Stomach (tissue), 9 donors: ENCODE results near the gene ABCF2. TPM values are rescaled to one million over a fixed set of nuclear protein-coding genes. Genes with fewer than 3 reads are reported as not detected.
A peak's percentile ranks its signal among the peaks of the same experiment; 100 is the strongest.

ENCODE experiments used
- DNase-seq, 2 donors: peaks; one replicate each; pipeline versions ENCODE4 v3.0.0 to v3.0.0-alpha.2; 2013 to 2019
- H3K27ac ChIP-seq, 5 donors: fragments of 200-600 bp in 4 of 5; sonication (generic) in 4 of 5; one replicate each; pipeline ENCODE4 v1.5.1; 2013 to 2019; ENCODE audit warnings: mild to moderate bottlenecking in 1 of 5, moderate library complexity in 1 of 5
- H3K27me3 ChIP-seq, 3 donors: fragments of 200-600 bp; sonication (generic); one replicate each; pipeline ENCODE4 v1.5.1; 2017 to 2019; ENCODE audit warnings: mixed run types in 1 of 3
- H3K36me3 ChIP-seq, 4 donors: fragments of 200-600 bp; sonication (generic); 1 replicate in 3 of 4; 2 replicates in 1 of 4; pipeline ENCODE4 v1.5.1; 2016 to 2019
- H3K4me1 ChIP-seq, 4 donors: fragments of 200-600 bp; sonication (generic); one replicate each; pipeline ENCODE4 v1.5.1; 2016 to 2019
- H3K4me3 ChIP-seq, 4 donors: fragments of 200-600 bp; sonication (generic) in 3 of 4; one replicate each; pipeline ENCODE4 v1.5.1; 2016 to 2019; ENCODE audit warnings: mild to moderate bottlenecking in 1 of 4
- H3K9me3 ChIP-seq, 4 donors: fragments of 200-600 bp; sonication (generic); one replicate each; pipeline ENCODE4 v1.5.1; 2016 to 2019
- EP300 ChIP-seq: sonication (generic); formaldehyde crosslinking; IDR thresholded peaks from one replicate; pipeline ENCODE4 v1.6.1; 2017; ENCODE audit warnings: antibody characterized with exemption
- POLR2A ChIP-seq, 4 donors: fragments of 450-650 bp; IDR thresholded peaks; one replicate each; pipeline ENCODE4 v1.6.1; 2016; ENCODE audit warnings: antibody characterized with exemption in 4 of 4, control low read depth in 2 of 4, mild to moderate bottlenecking in 1 of 4, moderate library complexity in 1 of 4
- POLR2AphosphoS5 ChIP-seq, 3 donors: sonication (generic); formaldehyde crosslinking; IDR thresholded peaks; one replicate each; pipeline ENCODE4 v1.6.1; 2016; ENCODE audit warnings: antibody characterized with exemption in 3 of 3
- WGBS, 5 donors: extraction: QIAGEN DNeasy Blood & Tissue Kit in 3 of 5; methylation state at CpG; one replicate each; pipeline versions ENCODE4 v1.1.5 to v1.1.7; 2013 to 2018; 5-methylcytosine and 5-hydroxymethylcytosine counted together
- intact Hi-C: fragments of 100-400 bp; cut with DNase I; formaldehyde crosslinking; loops from one replicate; pipeline ENCODE4 v1.15.1; 2023; ENCODE audit warnings: low total_unique reads
- polyA plus RNA-seq, 3 donors: library from polyadenylated mRNA; stranded (reverse); fragments of 200-250 nt; gene quantifications; one replicate each; pipeline ENCODE4 v1.2.3, GENCODE V29; 2013
- total RNA-seq, 5 donors: library from RNA; depleted of rRNA; stranded (reverse); fragments of >200 nt; gene quantifications; one replicate each; pipeline versions ENCODE4 v1.1.0 to v1.2.3, GENCODE V29; 2014 to 2016
- TF ChIP-seq, protein P1 (sequence below), 7 experiments: fragments of 450-650 bp in 4 of 7; fragments of 200-600 bp in 3 of 7; sonication (generic) in 3 of 7; IDR thresholded peaks; one replicate each; pipeline ENCODE4 v1.5.1; 2016 to 2019; ENCODE audit warnings: antibody characterized with exemption in 7 of 7, control low read depth in 2 of 7, mild to moderate bottlenecking in 1 of 7
- donor health status: healthy with polysubstance abuse.
- donor health status: Bipolar disorder and iron deficiency.
- donor health status: healthy.

ABCF2 gene
- total and polyA plus RNA-seq, 8 donors = 5.2 to 28.0 (median 15.2) TPM

DNA sequence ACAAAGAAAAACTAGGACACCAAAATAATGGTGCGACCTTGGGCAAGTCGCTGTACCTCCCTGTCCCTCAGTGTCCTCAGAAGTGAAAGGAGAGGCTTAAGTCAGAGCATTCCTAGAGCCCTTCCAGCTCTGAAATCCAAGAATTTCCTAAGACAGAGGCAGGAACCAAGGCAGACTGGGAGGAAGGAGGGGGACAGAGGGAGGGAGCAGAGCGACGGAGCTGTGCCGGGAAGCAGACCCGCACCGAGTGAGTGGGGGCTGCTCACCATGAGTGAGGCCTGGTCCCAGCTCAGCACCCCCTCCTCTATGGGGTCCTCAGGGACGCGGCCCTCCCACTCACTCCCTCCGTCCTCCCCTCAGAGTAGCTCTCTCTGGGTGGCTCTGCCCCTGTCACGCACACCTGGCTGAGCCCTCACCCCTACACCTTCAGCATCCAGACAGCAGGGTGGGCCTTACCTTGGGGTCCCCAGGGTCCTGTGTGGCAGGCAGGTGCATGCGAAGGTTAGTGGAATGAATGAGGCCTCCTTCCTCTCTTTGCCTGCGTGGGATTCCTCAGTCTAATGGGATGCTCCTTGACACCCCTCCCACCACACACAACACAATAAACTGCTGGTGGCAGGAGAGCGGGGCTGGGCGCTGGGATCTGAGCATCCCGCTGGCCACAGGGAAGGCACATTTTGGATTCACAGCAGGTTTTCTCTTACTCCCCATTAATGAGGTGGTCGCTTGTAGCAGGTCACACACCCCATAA, 26.1 kb upstream of the ABCF2 start:
- no peaks in the 10 kb centered on the region for H3K36me3 ChIP-seq
- TF ChIP-seq EP300 = no peak
- no peak for TF ChIP-seq POLR2AphosphoS5 (IDR thresholded peaks at IDR 0.05)
- TF ChIP-seq, protein P1, sequence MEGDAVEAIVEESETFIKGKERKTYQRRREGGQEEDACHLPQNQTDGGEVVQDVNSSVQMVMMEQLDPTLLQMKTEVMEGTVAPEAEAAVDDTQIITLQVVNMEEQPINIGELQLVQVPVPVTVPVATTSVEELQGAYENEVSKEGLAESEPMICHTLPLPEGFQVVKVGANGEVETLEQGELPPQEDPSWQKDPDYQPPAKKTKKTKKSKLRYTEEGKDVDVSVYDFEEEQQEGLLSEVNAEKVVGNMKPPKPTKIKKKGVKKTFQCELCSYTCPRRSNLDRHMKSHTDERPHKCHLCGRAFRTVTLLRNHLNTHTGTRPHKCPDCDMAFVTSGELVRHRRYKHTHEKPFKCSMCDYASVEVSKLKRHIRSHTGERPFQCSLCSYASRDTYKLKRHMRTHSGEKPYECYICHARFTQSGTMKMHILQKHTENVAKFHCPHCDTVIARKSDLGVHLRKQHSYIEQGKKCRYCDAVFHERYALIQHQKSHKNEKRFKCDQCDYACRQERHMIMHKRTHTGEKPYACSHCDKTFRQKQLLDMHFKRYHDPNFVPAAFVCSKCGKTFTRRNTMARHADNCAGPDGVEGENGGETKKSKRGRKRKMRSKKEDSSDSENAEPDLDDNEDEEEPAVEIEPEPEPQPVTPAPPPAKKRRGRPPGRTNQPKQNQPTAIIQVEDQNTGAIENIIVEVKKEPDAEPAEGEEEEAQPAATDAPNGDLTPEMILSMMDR (IDR thresholded peaks at IDR 0.05) = no peak
- no peak for TF ChIP-seq POLR2A (IDR thresholded peaks at IDR 0.05)
- DNase-seq = peak in 1 of 2 donors; percentile 60
- WGBS, 5 donors = 52 to 82% (median 80%) methylated on average over 16 to 17 of the region's 17 CpGs
- peak overlapping the region in 2 of 4 donors; percentile 61 to 66 for H3K4me3 ChIP-seq
- peaks cover 38 to 47% (median 44%) of the 10 kb centered on the region in 4 donors for H3K4me1 ChIP-seq
- H3K27me3 ChIP-seq = peaks cover 0 to 44% (median under 1%) of the 10 kb centered on the region in 3 donors
- peak overlapping the region in 4 of 5 donors; percentile 81 to 93 (median 84) for H3K27ac ChIP-seq
- H3K9me3 ChIP-seq = no peaks in the 10 kb centered on the region
- intact Hi-C loops = no loop called here

- WGBS, 5 donors = 28 to 49% (median 36%) methylated on average over 2 to 9 of the region's 9 CpGs
- intact Hi-C loops = no loop called here
- Histone ChIP-seq H3K36me3 (no peaks in the 10 kb centered on the region), H3K27me3 (peaks cover 0 to 44% (median 6%) of the 10 kb centered on the region in 3 donors), H3K27ac (peak overlapping the region; percentile 81 to 93 (median 84)), H3K9me3 (no peaks in the 10 kb centered on the region), H3K4me1 (peaks cover 44 to 53% (median 50%) of the 10 kb centered on the region in 4 donors), H3K4me3 (peak overlapping the region; percentile 50 to 66 (median 60))
- DNase-seq = no peak
- TF ChIP-seq EP300 = no peak
- no peak for TF ChIP-seq POLR2AphosphoS5 (IDR thresholded peaks at IDR 0.05)
- TF ChIP-seq, protein P1 (IDR thresholded peaks at IDR 0.05) = no peak
- no peak for TF ChIP-seq POLR2A (IDR thresholded peaks at IDR 0.05)
Measured at GRCh38 chr7:151252561-151252835, 25.5 kb upstream of the ABCF2 start.

- TF ChIP-seq POLR2AphosphoS5 (IDR thresholded peaks at IDR 0.05) (peak in 1 of 3 donors; percentile 35), POLR2A (IDR thresholded peaks at IDR 0.05) (no peak), EP300 (no peak)
- TF ChIP-seq, protein P1 (IDR thresholded peaks at IDR 0.05) = no peak
- Histone ChIP-seq H3K4me1 (peaks cover 50 to 59% (median 56%) of the 10 kb centered on the region in 4 donors), H3K9me3 (no peaks in the 10 kb centered on the region), H3K27me3 (peaks cover 0 to 44% (median 6%) of the 10 kb centered on the region in 3 donors), H3K36me3 (no peaks in the 10 kb centered on the region), H3K27ac (peak overlapping the region; percentile 83 to 93 (median 86)), H3K4me3 (peak overlapping the region; percentile 50 to 66 (median 60))
- DNase-seq = peak; percentile 70 to 94
- intact Hi-C loops = no loop called here
- WGBS, 5 donors = 2 to 6% (median 4%) methylated on average over 21 to 79 of the region's 79 CpGs
Measured at GRCh38 chr7:151251689-151252560, 24.9 kb upstream of the ABCF2 start.

DNA sequence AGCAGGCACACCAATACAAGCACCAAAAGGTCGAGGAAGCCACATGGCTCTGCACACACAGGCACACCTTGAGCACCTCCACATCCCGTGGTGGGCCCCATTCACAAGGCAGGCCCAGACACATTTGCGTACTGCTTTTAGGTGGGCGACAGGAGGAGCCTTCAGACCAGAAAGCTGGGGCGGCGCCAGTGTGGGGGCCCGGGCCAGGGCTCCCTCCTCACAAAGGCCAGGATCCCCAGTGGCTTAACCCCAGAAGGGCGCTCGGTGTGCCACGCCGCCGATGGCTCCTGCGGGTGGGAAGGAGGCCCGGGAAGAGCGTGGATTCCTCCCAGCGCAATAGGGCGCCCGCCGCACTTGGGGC, 24.3 kb upstream of the ABCF2 start:
- intact Hi-C loops = no loop called here
- Histone ChIP-seq H3K36me3 (no peaks in the 10 kb centered on the region), H3K4me1 (peaks cover 56 to 65% (median 60%) of the 10 kb centered on the region in 4 donors), H3K27me3 (peaks cover 0 to 44% (median 7%) of the 10 kb centered on the region in 3 donors), H3K9me3 (no peaks in the 10 kb centered on the region), H3K4me3 (peak overlapping the region; percentile 50 to 66 (median 60)), H3K27ac (peak overlapping the region; percentile 77 to 93 (median 86))
- 2 to 20% (median 5%) methylated on average over 1 to 19 of the region's 19 CpGs for WGBS, 5 donors
- DNase-seq = peak in 1 of 2 donors; percentile 72
- TF ChIP-seq POLR2AphosphoS5 (IDR thresholded peaks at IDR 0.05) = no peak
- TF ChIP-seq, protein P1 (IDR thresholded peaks at IDR 0.05) = no peak
- TF ChIP-seq EP300 = no peak
- no peak for TF ChIP-seq POLR2A (IDR thresholded peaks at IDR 0.05)
